GM18517 (cell line): ENCODE measurements around the gene SAMD11.
"Not testable (repeated sequence)": the region's sequence is repeated elsewhere in the genome, so short reads cannot be mapped to it uniquely, and the experiment has no call there.

Source experiments
- ATAC-seq: cut with Tn5 transposase; IDR thresholded peaks from one replicate; pipeline ENCODE4 v1.9.1; 2021; ENCODE audit warnings: mild to moderate bottlenecking, moderate library complexity; ENCODE audit not compliant: unreplicated experiment

Gene SAMD11

GRCh38 chr1:944341-945325, 20.9 kb downstream of the SAMD11 start:
- ATAC-seq: no peak

GRCh38 chr1:945688-946556, 22.2 kb downstream of the SAMD11 start:
- no peak for ATAC-seq

- not testable (repeated sequence) for ATAC-seq
Measured at GRCh38 chr1:946811-947210, 23.1 kb downstream of the SAMD11 start.

GRCh38 chr1:947958-948357, 24.2 kb downstream of the SAMD11 start:
- no peak for ATAC-seq

- no peak for ATAC-seq
Measured at GRCh38 chr1:950268-950667, 26.5 kb downstream of the SAMD11 start.

GRCh38 chr1:950881-951280, 27.2 kb downstream of the SAMD11 start:
- ATAC-seq: no peak

GRCh38 chr1:951364-951763, 27.6 kb downstream of the SAMD11 start:
- ATAC-seq: no peak

- no peak for ATAC-seq
Measured at GRCh38 chr1:952201-952600, 28.5 kb downstream of the SAMD11 start.

- no peak for ATAC-seq
Measured at GRCh38 chr1:952603-953002, 28.9 kb downstream of the SAMD11 start.

- no peak for ATAC-seq
Measured at GRCh38 chr1:953524-954320, 30.0 kb downstream of the SAMD11 start.

- ATAC-seq: no peak
Measured at GRCh38 chr1:954927-955326, 31.2 kb downstream of the SAMD11 start.

- no peak for ATAC-seq
Measured at GRCh38 chr1:955474-955873, 31.8 kb downstream of the SAMD11 start.

GRCh38 chr1:956636-957035, 32.9 kb downstream of the SAMD11 start:
- ATAC-seq: no peak

- peak; percentile 57 for ATAC-seq
Measured at GRCh38 chr1:958823-959730, 35.4 kb downstream of the SAMD11 start, which contains the start of gene NOC2L. TSS of gene NOC2L (minus strand) at chr1:959256. CDS start at chr1:959240, 16 bp downstream.

- ATAC-seq: no peak
Measured at GRCh38 chr1:959731-960362, 36.1 kb downstream of the SAMD11 start.

- ATAC-seq: no peak
Measured at GRCh38 chr1:960363-961131, 36.8 kb downstream of the SAMD11 start, which contains the start of gene KLHL17. TSS of gene KLHL17 (plus strand) at chr1:960584. CDS start at chr1:960694, 110 bp downstream.

GRCh38 chr1:961132-961669, 37.5 kb downstream of the SAMD11 start:
- ATAC-seq: no peak
